NCI-H524 (cell line): Measurements from ENCODE around the gene SMLR1.

Source experiments
- DNase-seq, 2 experiments: peaks; one replicate each; lab custom pipeline; 2025; lab: John Stamatoyannopoulos, UW

Gene SMLR1

GRCh38 chr6:130825772-130826441 lies 1.3 kb upstream of the SMLR1 start:
- DNase-seq = no peak

- DNase-seq = no peak
Measured at GRCh38 chr6:130826442-130827246, 562 bp upstream of the SMLR1 start.

GRCh38 chr6:130829333-130829910 lies 2.2 kb downstream of the SMLR1 start:
- no peak for DNase-seq

GRCh38 chr6:130831607-130832006 lies 4.4 kb downstream of the SMLR1 start:
- DNase-seq = peak; percentile 73 to 92

GRCh38 chr6:130833569-130833968 lies 6.4 kb downstream of the SMLR1 start:
- no peak for DNase-seq

DNA sequence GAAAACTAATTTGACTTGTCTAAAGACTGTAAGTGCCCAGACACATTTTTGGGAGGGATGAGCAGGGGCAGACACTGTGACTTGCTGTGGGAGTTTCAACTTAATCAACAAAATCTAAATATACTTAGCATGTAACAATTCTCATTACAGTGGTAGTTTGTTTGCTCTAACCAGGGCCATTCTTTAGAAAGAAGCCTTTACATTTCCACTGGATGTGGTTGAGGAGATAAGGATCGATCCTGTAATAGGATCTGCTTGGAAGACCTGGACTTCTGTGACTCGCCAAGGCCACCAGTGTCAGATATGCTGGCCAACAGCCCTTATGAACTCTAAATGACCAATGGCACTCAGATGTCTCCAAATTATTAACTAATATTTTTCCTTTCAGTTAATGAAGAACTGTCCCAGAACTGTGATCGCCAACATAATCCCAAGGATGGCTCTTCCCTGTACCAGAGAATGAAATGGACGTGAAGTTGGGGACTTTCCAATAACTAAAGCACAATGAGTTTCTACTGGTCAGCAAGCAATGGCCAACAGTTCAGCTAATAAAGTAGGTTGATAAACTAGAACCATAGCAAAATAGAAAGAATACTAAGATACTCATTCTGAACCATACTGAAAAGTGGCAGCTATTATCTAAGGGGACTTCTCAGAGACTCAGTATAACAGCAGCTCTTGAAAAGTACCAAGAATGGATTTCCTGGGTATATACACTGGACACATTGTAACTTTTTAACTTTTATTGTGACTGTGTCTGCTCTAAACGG lies 7.5 kb downstream of the SMLR1 start:
- no peak for DNase-seq

DNA sequence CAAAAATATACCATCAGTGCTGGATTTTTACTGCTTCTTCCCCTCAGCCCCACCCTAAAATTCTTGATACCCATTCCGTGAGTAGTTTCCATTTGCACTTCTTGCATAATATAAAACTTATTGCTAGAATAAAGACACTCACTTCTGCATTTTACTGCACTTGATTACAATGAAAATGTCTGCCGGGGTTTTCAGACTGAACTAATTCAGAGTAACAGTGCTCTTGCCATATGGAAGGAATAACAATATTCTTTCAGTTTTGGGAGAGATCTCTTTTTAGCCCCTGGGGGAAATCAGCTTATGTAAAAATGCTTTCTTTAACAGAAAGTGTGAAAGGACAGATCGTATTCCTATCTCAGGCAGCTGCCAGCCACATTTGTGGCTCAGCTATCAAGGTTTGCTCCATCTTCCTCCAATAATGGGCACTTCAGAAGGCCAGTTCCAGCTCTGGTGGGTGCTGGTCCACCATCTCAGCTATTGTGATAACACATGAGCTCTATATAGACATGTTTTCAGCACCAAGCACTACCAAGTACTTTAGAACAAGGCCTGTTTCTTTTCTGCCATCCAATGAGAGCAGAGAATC lies 8.9 kb downstream of the SMLR1 start:
- no peak for DNase-seq

DNA sequence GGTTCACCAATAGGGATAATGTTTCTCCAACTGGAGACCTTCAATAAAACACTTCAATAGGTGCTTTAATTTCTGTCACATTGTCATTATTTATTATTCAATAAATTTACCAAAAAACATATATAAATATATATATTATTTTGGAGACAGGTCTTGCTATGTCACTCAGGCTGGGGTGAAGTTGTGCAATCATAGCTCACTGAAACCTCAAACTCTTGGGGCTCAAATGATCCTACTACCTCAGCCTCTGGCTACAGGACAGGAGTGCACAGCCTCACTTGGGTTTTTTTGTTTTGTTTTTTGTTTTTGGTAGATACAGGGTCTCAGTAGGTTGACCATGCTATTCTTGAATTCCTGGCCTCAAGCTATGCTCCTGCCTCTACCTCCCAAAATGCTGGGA lies 9.9 kb downstream of the SMLR1 start:
- DNase-seq = no peak

GRCh38 chr6:130838250-130838860 lies 11.1 kb downstream of the SMLR1 start:
- no peak for DNase-seq

- no peak for DNase-seq
Measured at GRCh38 chr6:130838951-130839350, 11.7 kb downstream of the SMLR1 start.

DNA sequence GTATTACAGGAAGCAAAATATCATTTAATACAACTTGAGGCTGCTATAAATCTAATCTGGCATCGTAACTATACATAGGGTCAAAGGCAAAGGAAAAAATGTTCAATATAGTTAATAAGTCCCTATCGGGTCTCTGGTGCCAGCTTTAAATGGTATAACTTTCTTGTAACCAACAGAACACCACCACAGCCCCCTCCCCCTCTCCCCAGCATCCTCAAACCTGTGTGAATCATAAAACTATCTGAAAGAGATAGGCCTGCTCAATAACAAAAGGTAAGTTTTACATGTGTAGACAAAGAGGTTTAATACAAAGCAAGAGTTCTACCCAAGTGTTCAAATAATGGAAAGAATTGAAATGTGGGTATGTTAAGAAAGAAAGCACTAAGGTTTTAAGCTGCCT lies 12.2 kb downstream of the SMLR1 start:
- no peak for DNase-seq

DNA sequence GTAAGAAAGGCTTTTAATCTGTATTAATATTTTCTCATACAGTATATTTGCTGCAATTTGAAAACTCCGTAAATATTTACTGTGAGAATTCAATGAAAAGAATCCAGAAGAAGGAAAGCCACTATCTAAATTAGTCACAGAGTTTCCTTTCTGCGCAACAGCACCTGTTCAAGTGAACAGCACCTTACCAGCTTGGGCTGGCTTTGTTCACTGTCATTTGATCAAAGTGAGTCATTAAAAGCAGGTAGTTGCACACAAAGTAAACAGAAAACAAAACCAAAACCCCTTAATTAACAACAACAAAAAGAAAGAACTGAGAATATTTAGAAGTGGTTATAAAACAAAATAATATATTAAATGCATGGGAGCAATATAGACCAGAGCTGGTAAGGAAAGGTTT lies 12.8 kb downstream of the SMLR1 start:
- no peak for DNase-seq

DNA sequence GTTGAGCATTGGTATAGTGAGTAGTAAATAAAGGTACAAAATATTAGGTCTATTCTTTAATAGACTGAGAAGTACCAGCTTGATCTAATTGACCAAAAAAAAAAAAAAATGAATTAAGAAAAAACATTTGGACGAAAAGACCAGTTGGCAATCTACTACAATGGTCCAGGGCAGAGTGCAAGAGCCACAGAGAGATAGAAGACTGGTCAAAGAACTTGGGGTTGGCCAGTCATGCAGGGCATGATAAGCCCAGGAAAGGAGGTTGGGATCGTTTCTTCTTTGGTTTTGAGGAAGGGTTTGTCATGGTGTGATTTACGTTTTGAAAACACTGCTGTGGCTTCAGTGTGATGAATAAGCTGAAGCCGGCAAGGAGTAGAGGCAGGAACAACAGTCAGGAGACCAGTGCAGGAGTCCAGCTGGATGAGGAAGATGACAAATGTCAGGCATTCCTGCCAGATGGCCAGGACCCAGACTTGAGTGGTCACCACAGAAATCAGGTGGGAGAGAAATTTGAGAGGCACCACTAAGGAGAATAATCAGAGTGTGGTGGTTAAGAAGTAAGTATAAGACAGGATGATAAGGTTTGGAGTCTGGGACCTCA lies 14.0 kb downstream of the SMLR1 start:
- peak in 1 of 2 experiments; percentile 32 for DNase-seq

GRCh38 chr6:130843575-130844320 lies 16.5 kb downstream of the SMLR1 start:
- peak; percentile 23 to 73 for DNase-seq

DNA sequence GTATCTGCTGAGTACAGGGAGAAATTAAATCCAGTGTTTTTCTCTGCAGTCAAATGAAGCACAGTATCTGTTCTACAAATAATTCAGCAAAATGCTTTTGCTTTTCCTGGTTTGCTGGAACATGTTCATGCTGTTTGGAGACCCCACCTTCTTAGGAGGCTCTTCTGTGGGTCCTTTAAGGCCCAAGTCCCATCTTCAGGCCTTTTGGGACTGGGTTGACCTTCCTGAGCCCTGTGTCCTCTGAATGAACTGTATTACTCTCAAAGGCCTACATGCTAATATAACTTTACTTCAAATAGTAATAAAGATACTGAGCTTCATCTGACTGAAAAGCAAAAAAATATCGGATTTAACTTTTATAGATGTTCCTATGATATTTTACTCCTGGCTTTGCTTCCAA lies 19.3 kb downstream of the SMLR1 start:
- DNase-seq = no peak

DNA sequence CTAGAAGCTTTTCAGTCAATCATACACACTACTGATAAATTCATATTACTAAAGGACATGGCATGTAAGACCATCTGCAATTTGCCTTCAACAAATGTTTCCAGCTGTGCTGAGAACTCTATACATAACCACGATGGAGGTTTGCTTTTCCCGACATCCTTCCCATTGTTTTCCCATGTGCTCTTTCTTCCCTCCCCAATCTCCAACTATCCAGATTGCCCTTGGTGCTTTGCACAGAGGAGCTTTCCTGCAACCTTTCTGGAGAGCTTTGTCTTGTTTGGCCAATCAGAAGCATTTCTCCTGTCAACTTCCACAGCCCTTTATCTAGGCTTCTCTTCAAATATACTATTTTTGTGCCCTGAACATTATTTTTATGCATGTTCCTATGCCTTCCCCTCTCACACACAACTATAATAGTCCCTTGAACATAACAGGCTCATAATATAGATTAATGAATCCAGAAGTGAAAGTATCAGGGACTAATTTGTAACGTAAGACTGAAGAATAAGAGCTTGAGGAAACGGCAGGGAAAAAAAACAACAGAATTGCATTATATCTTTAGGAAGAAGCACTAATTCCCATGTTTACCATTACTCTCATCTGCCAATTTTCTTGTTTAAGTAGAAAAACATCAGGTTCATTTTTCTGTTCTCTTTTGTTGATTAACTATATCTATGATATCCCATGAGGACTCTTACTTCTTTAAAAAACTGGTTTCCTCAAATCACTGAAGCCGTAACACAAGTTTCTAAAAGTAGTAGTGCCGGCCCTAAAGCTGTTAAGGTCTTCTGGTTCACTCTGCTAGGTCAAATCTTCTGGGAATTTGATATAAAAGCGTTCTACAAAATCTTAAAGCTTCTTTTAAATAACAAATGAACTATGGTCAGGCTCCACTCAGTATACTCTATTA lies 20.1 kb downstream of the SMLR1 start:
- DNase-seq = no peak

DNA sequence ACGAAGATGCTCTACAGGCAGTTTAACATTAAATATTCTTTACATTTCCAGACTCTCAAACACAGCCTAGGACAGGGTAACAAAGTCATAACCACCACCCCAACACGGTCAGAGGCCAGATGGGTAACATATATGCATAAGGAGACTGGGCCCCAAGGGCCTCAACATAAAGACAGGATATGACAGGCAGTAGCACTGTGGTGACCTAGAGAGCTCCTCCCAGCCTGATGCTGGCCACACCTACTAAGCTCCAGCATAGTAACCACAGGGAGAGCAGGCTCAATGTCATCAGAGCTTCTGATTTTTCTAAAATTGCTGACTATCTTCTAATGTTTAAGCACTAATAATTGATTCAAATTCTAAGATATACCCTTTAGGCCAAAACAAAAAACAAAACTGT lies 21.7 kb downstream of the SMLR1 start:
- peak in 1 of 2 experiments; percentile 32 for DNase-seq

GRCh38 chr6:130849594-130849993 lies 22.4 kb downstream of the SMLR1 start:
- peak in 1 of 2 experiments; percentile 6 for DNase-seq

GRCh38 chr6:130851026-130851425 lies 23.8 kb downstream of the SMLR1 start:
- DNase-seq = no peak
